Neural cell (in vitro differentiated cells): ENCODE data around the gene NOP16. TPM values are rescaled to one million over a fixed set of nuclear protein-coding genes. Genes with fewer than 3 reads are reported as not detected.
A peak's percentile ranks its signal among the peaks of the same experiment; 100 is the strongest.

Source experiments
- H2AFZ ChIP-seq: fragments of 200-600, 300-800 bp; sonication (generic), shearing (Covaris generic); 2 replicates; pipeline ENCODE4 v1.6.0; 2014; ENCODE audit warnings: low read depth, mild to moderate bottlenecking, antibody characterized with exemption, low read length, moderate library complexity
- H3F3A ChIP-seq: fragments of 200-600 bp; shearing (Covaris generic); 2 replicates; pipeline ENCODE4 v1.6.1; 2016; ENCODE audit warnings: mild to moderate bottlenecking, moderate library complexity, mixed read lengths, antibody characterized with exemption, low read length; ENCODE audit not compliant: insufficient read depth, poor library complexity, severe bottlenecking
- H3K27ac ChIP-seq: fragments of 200-600, 300-800 bp; sonication (generic), shearing (Covaris generic); 2 replicates; pipeline ENCODE4 v1.5.1; 2014; ENCODE audit warnings: mild to moderate bottlenecking, low read length, moderate library complexity
- H3K27me3 ChIP-seq: fragments of 300-800, 200-600 bp; sonication (generic), shearing (Covaris generic); 2 replicates; pipeline ENCODE4 v1.6.0; 2014; ENCODE audit warnings: mild to moderate bottlenecking, low read depth, low read length, moderate library complexity; ENCODE audit not compliant: insufficient read depth
- H3K36me3 ChIP-seq: fragments of 300-800, 200-600 bp; sonication (generic), shearing (Covaris generic); 2 replicates; pipeline ENCODE4 v1.5.1; 2014; ENCODE audit warnings: mild to moderate bottlenecking, antibody characterized with exemption, low read length, moderate library complexity; ENCODE audit not compliant: insufficient read depth
- H3K4me2 ChIP-seq: fragments of 300-800, 200-600 bp; sonication (generic), shearing (Covaris generic); 2 replicates; pipeline ENCODE4 v1.6.0; 2014; ENCODE audit warnings: mild to moderate bottlenecking, low read length
- H3K4me3 ChIP-seq: fragments of 300-800, 200-600 bp; sonication (generic), shearing (Covaris generic); 2 replicates; pipeline ENCODE4 v1.5.1; 2014; ENCODE audit warnings: mild to moderate bottlenecking, low read length, moderate library complexity
- H3K79me2 ChIP-seq: fragments of 200-600 bp; shearing (Covaris generic); replicated peaks from 2 replicates; pipeline ENCODE4 v1.6.0; 2014; ENCODE audit warnings: mild to moderate bottlenecking, low read length, moderate library complexity; ENCODE audit not compliant: insufficient read depth
- H3K9ac ChIP-seq: fragments of 300-800, 200-600 bp; sonication (generic), shearing (Covaris generic); 2 replicates; pipeline ENCODE4 v1.6.1; 2016; ENCODE audit warnings: mild to moderate bottlenecking, low read length, mixed read lengths
- H3K9me2 ChIP-seq: fragments of 200-600 bp; shearing (Covaris generic); 2 replicates; pipeline ENCODE4 v1.6.1; 2016; ENCODE audit warnings: mild to moderate bottlenecking, low read length, mixed read lengths; ENCODE audit not compliant: insufficient read depth
- H3K9me3 ChIP-seq: fragments of 200-600, 300-800 bp; sonication (generic), shearing (Covaris generic); 2 replicates; pipeline ENCODE4 v1.6.1; 2016; ENCODE audit warnings: mild to moderate bottlenecking, mixed run types, low read length, moderate library complexity, mixed read lengths
- H4K20me1 ChIP-seq: fragments of 200-600 bp; shearing (Covaris generic); 2 replicates; pipeline ENCODE4 v1.6.1; 2016; ENCODE audit warnings: mild to moderate bottlenecking, mixed run types; ENCODE audit not compliant: insufficient read depth
- CTCF ChIP-seq: fragments of 450-650 bp; IDR thresholded peaks from 2 replicates; pipeline ENCODE4 v1.5.1; 2014; ENCODE audit warnings: antibody characterized with exemption, mild to moderate bottlenecking, moderate library complexity; ENCODE audit not compliant: poor library complexity, severe bottlenecking
- EP300 ChIP-seq: fragments of 450-650 bp; conservative IDR thresholded peaks from 2 replicates; pipeline ENCODE4 v1.6.1; 2014; ENCODE audit warnings: antibody characterized with exemption, mild to moderate bottlenecking, moderate library complexity; ENCODE audit not compliant: poor library complexity, severe bottlenecking
- EZH2 ChIP-seq: fragments of 200-600, 300-800 bp; shearing (Covaris generic), sonication (generic); IDR thresholded peaks from 2 replicates; pipeline ENCODE4 v1.6.1; 2014; ENCODE audit warnings: antibody characterized with exemption, low read length, borderline replicate concordance, mild to moderate bottlenecking; ENCODE audit not compliant: insufficient read depth, poor library complexity, severe bottlenecking
- MXI1 ChIP-seq: fragments of 450-650 bp; conservative IDR thresholded peaks from 2 replicates; pipeline ENCODE4 v1.6.1; 2014; ENCODE audit warnings: antibody characterized with exemption, mild to moderate bottlenecking; ENCODE audit not compliant: poor library complexity, severe bottlenecking
- POLR2AphosphoS5 ChIP-seq: IDR thresholded peaks from 2 replicates; pipeline ENCODE4 v1.6.1; 2012
- RAD21 ChIP-seq: fragments of 450-650 bp; conservative IDR thresholded peaks from 2 replicates; pipeline ENCODE4 v1.6.1; 2014; ENCODE audit warnings: antibody characterized with exemption, mild to moderate bottlenecking, moderate library complexity
- REST ChIP-seq: IDR thresholded peaks from 2 replicates; pipeline ENCODE4 v1.6.1; 2012; ENCODE audit warnings: borderline replicate concordance
- SMC3 ChIP-seq: fragments of 450-650 bp; conservative IDR thresholded peaks from 2 replicates; pipeline ENCODE4 v1.6.1; 2014; ENCODE audit warnings: antibody characterized with exemption, mild to moderate bottlenecking, moderate library complexity; ENCODE audit not compliant: poor library complexity
- TAF1 ChIP-seq: IDR thresholded peaks from 2 replicates; pipeline ENCODE4 v1.6.1; 2012; ENCODE audit warnings: low read depth
- polyA plus RNA-seq: library from polyadenylated mRNA; depleted of rRNA; stranded (reverse); fragments of >200 nt; gene quantifications from 2 replicates; pipeline ENCODE4 v1.2.3, GENCODE V29; 2014

Gene NOP16
- polyA plus RNA-seq, 1 donor from 2014 or later, result 23.9 TPM

- Histone ChIP-seq H3K79me2 (peaks cover 42% of the 10 kb centered on the region), H4K20me1 (no peaks in the 10 kb centered on the region), H3K4me2 (peak overlapping the region; percentile 44), H3K9ac (peak overlapping the region; percentile 95), H3K36me3 (no peaks in the 10 kb centered on the region), H3K27me3 (no peaks in the 10 kb centered on the region), H3K9me2 (no peaks in the 10 kb centered on the region), H3F3A (no peaks in the 10 kb centered on the region), H3K4me3 (peak overlapping the region; percentile 98), H3K27ac (peak overlapping the region; percentile 90), H2AFZ (peak overlapping the region; percentile 95), H3K9me3 (no peaks in the 10 kb centered on the region)
- no peak for TF ChIP-seq POLR2AphosphoS5
- no peak for TF ChIP-seq TAF1
- TF ChIP-seq SMC3, result no peak
- TF ChIP-seq REST, result no peak
- no peak for TF ChIP-seq MXI1
- no peak for TF ChIP-seq EP300
- TF ChIP-seq CTCF, result no peak
- no peak for TF ChIP-seq RAD21
- TF ChIP-seq EZH2, result no peak
Measured at GRCh38 chr5:176360894-176361436, 27.4 kb downstream of the NOP16 start.

- peaks cover 51% of the 10 kb centered on the region for H3K79me2 ChIP-seq
Measured at GRCh38 chr5:176359658-176360057, 28.7 kb downstream of the NOP16 start.

More at GRCh38 chr5:176359658-176360057, 28.7 kb downstream of the NOP16 start:
- no peak overlapping the region for H3K9ac ChIP-seq
- H3K4me3 ChIP-seq, result peak overlapping the region; percentile 98
- H3K4me2 ChIP-seq, result no peak overlapping the region
- no peaks in the 10 kb centered on the region for H3K36me3 ChIP-seq
- H3K27ac ChIP-seq, result no peak overlapping the region
- H4K20me1 ChIP-seq, result no peaks in the 10 kb centered on the region
- H2AFZ ChIP-seq, result no peak overlapping the region
- H3K9me2 ChIP-seq, result no peaks in the 10 kb centered on the region
- no peaks in the 10 kb centered on the region for H3K9me3 ChIP-seq
- TF ChIP-seq RAD21 (no peak), REST (no peak), SMC3 (no peak)
- H3K27me3 ChIP-seq, result no peaks in the 10 kb centered on the region
- no peaks in the 10 kb centered on the region for H3F3A ChIP-seq
